ENCODE data around the gene AGPAT4.
"Not testable (repeated sequence)": the region's sequence is repeated elsewhere in the genome, so short reads cannot be mapped to it uniquely, and the experiment has no call there.

AGPAT4 gene

GRCh38 chr6:161225681-161226008 lies 48.2 kb downstream of the AGPAT4 start:
- Histone ChIP-seq H2BK5ac (ENCODE audit: low read depth, low read length, poor library complexity) (no peak overlapping the region), H3K4me2 (ENCODE audit: low read length) (no peak overlapping the region), H3K27ac (ENCODE audit: low read depth, low read length) (no peak overlapping the region), H2BK12ac (ENCODE audit: low read length) (no peak overlapping the region), H3K9me3 (ENCODE audit: insufficient read depth, low read depth, low read length) (peaks cover 3% of the 10 kb centered on the region), H3K27me3 (ENCODE audit: insufficient read depth, low read length) (no peaks in the 10 kb centered on the region), H3K4me3 (ENCODE audit: low read depth, low read length) (no peak overlapping the region), H3K36me3 (ENCODE audit: control insufficient read depth in 1 of 2, insufficient read depth in 2 of 2, low read length in 2 of 2) (peaks cover 5 to 10% of the 10 kb centered on the region in 2 experiments), H3K18ac (ENCODE audit: low read length) (no peak overlapping the region), H3K79me1 (ENCODE audit: low read length) (no peaks in the 10 kb centered on the region), H3K14ac (ENCODE audit: low read length) (no peak overlapping the region), H2AFZ (ENCODE audit: insufficient read depth, low read length, poor library complexity) (no peak overlapping the region), H3K4me1 (ENCODE audit: control insufficient read depth in 1 of 2, insufficient read depth in 2 of 2, low read length in 2 of 2) (peaks cover 12 to 20% of the 10 kb centered on the region in 2 experiments), H4K91ac (ENCODE audit: low read depth, low read length) (no peak overlapping the region), H3K9ac (ENCODE audit: low read length) (no peak overlapping the region), H3K79me2 (ENCODE audit: control insufficient read depth, insufficient read depth, low read length, poor library complexity) (no peaks in the 10 kb centered on the region), H2BK120ac (ENCODE audit: insufficient read depth, low read length, poor library complexity) (no peak overlapping the region), H3K4ac (ENCODE audit: low read depth, low read length) (no peak overlapping the region), H3K23ac (ENCODE audit: low read length) (no peak overlapping the region), H2AK5ac (ENCODE audit: low read length) (no peak overlapping the region), H4K8ac (ENCODE audit: low read depth, low read length) (no peak overlapping the region), H4K12ac (ENCODE audit: low read depth, low read length) (no peak overlapping the region)
- peak; percentile 95 to 97 for DNase-seq
- WGBS (ENCODE audit: extremely low coverage, insufficient coverage, insufficient read length), result no CpG with 5 or more reads among the region's 8 CpGs

- no CpG with 5 or more reads among the region's 16 CpGs for WGBS (ENCODE audit: extremely low coverage, insufficient coverage, insufficient read length)
- H2BK5ac ChIP-seq (ENCODE audit: low read depth, low read length, poor library complexity); H2AFZ ChIP-seq (ENCODE audit: insufficient read depth, low read length, poor library complexity); H3K14ac ChIP-seq (ENCODE audit: low read length); H3K4ac ChIP-seq (ENCODE audit: low read depth, low read length); H3K9ac ChIP-seq (ENCODE audit: low read length); H2BK120ac ChIP-seq (ENCODE audit: insufficient read depth, low read length, poor library complexity); H4K8ac ChIP-seq (ENCODE audit: low read depth, low read length); H3K27ac ChIP-seq (ENCODE audit: low read depth, low read length); H2AK5ac ChIP-seq (ENCODE audit: low read length); H3K18ac ChIP-seq (ENCODE audit: low read length); H3K4me3 ChIP-seq (ENCODE audit: low read depth, low read length); H3K23ac ChIP-seq (ENCODE audit: low read length); H3K27me3 ChIP-seq (ENCODE audit: insufficient read depth, low read length); H4K12ac ChIP-seq (ENCODE audit: low read depth, low read length); H3K79me1 ChIP-seq (ENCODE audit: low read length); H2BK12ac ChIP-seq (ENCODE audit: low read length); H3K9me3 ChIP-seq (ENCODE audit: insufficient read depth, low read depth, low read length); H3K79me2 ChIP-seq (ENCODE audit: control insufficient read depth, insufficient read depth, low read length, poor library complexity); H3K4me2 ChIP-seq (ENCODE audit: low read length); H4K91ac ChIP-seq (ENCODE audit: low read depth, low read length): not testable (repeated sequence)
- peaks cover 12 to 20% of the 10 kb centered on the region in 2 experiments for H3K4me1 ChIP-seq (ENCODE audit: control insufficient read depth in 1 of 2, insufficient read depth in 2 of 2, low read length in 2 of 2)
- H3K36me3 ChIP-seq (ENCODE audit: control insufficient read depth in 1 of 2, insufficient read depth in 2 of 2, low read length in 2 of 2), result peaks cover 5 to 10% of the 10 kb centered on the region in 2 experiments
- peak; percentile 80 to 92 for DNase-seq
Measured at GRCh38 chr6:161224951-161225680, 48.7 kb downstream of the AGPAT4 start.

- Histone ChIP-seq H4K12ac (ENCODE audit: low read depth, low read length) (no peak overlapping the region), H3K79me2 (ENCODE audit: control insufficient read depth, insufficient read depth, low read length, poor library complexity) (no peaks in the 10 kb centered on the region), H4K91ac (ENCODE audit: low read depth, low read length) (no peak overlapping the region), H3K27me3 (ENCODE audit: insufficient read depth, low read length) (no peaks in the 10 kb centered on the region), H2BK120ac (ENCODE audit: insufficient read depth, low read length, poor library complexity) (no peak overlapping the region), H3K4me2 (ENCODE audit: low read length) (no peak overlapping the region), H2AFZ (ENCODE audit: insufficient read depth, low read length, poor library complexity) (no peak overlapping the region), H3K18ac (ENCODE audit: low read length) (no peak overlapping the region), H3K27ac (ENCODE audit: low read depth, low read length) (no peak overlapping the region), H3K9me3 (ENCODE audit: insufficient read depth, low read depth, low read length) (peaks cover 3% of the 10 kb centered on the region), H3K9ac (ENCODE audit: low read length) (no peak overlapping the region), H3K4me1 (ENCODE audit: control insufficient read depth in 1 of 2, insufficient read depth in 2 of 2, low read length in 2 of 2) (peaks cover 8 to 12% of the 10 kb centered on the region in 2 experiments), H3K4me3 (ENCODE audit: low read depth, low read length) (no peak overlapping the region), H2BK12ac (ENCODE audit: low read length) (no peak overlapping the region), H3K23ac (ENCODE audit: low read length) (no peak overlapping the region), H2BK5ac (ENCODE audit: low read depth, low read length, poor library complexity) (no peak overlapping the region), H3K14ac (ENCODE audit: low read length) (no peak overlapping the region), H4K8ac (ENCODE audit: low read depth, low read length) (no peak overlapping the region), H2AK5ac (ENCODE audit: low read length) (no peak overlapping the region), H3K79me1 (ENCODE audit: low read length) (no peaks in the 10 kb centered on the region), H3K36me3 (ENCODE audit: control insufficient read depth in 1 of 2, insufficient read depth in 2 of 2, low read length in 2 of 2) (peaks cover 5 to 10% of the 10 kb centered on the region in 2 experiments), H3K4ac (ENCODE audit: low read depth, low read length) (no peak overlapping the region)
- no peak for DNase-seq
- WGBS (ENCODE audit: extremely low coverage, insufficient coverage, insufficient read length), result no CpG with 5 or more reads among the region's 3 CpGs
Measured at GRCh38 chr6:161223646-161224045, 50.2 kb downstream of the AGPAT4 start.

GRCh38 chr6:161222706-161223234 lies 51.1 kb downstream of the AGPAT4 start:
- Histone ChIP-seq H3K79me2 (ENCODE audit: control insufficient read depth, insufficient read depth, low read length, poor library complexity) (no peaks in the 10 kb centered on the region), H3K4me3 (ENCODE audit: low read depth, low read length) (no peak overlapping the region), H3K27me3 (ENCODE audit: insufficient read depth, low read length) (no peaks in the 10 kb centered on the region), H2BK120ac (ENCODE audit: insufficient read depth, low read length, poor library complexity) (no peak overlapping the region), H4K12ac (ENCODE audit: low read depth, low read length) (no peak overlapping the region), H3K4me1 (ENCODE audit: control insufficient read depth in 1 of 2, insufficient read depth in 2 of 2, low read length in 2 of 2) (peaks cover 8 to 9% of the 10 kb centered on the region in 2 experiments), H3K9ac (ENCODE audit: low read length) (no peak overlapping the region), H3K23ac (ENCODE audit: low read length) (no peak overlapping the region), H3K4me2 (ENCODE audit: low read length) (no peak overlapping the region), H4K8ac (ENCODE audit: low read depth, low read length) (no peak overlapping the region), H3K14ac (ENCODE audit: low read length) (no peak overlapping the region), H2AK5ac (ENCODE audit: low read length) (no peak overlapping the region), H2BK12ac (ENCODE audit: low read length) (no peak overlapping the region), H3K4ac (ENCODE audit: low read depth, low read length) (no peak overlapping the region), H3K36me3 (ENCODE audit: control insufficient read depth in 1 of 2, insufficient read depth in 2 of 2, low read length in 2 of 2) (peaks cover 5 to 13% of the 10 kb centered on the region in 2 experiments), H3K79me1 (ENCODE audit: low read length) (no peaks in the 10 kb centered on the region), H3K18ac (ENCODE audit: low read length) (no peak overlapping the region), H2BK5ac (ENCODE audit: low read depth, low read length, poor library complexity) (no peak overlapping the region), H4K91ac (ENCODE audit: low read depth, low read length) (no peak overlapping the region), H3K27ac (ENCODE audit: low read depth, low read length) (no peak overlapping the region), H2AFZ (ENCODE audit: insufficient read depth, low read length, poor library complexity) (no peak overlapping the region), H3K9me3 (ENCODE audit: insufficient read depth, low read depth, low read length) (peaks cover 3% of the 10 kb centered on the region)
- WGBS (ENCODE audit: extremely low coverage, insufficient coverage, insufficient read length), result no CpG with 5 or more reads among the region's 8 CpGs
- DNase-seq, result no peak

All from trophoblast cell (in vitro differentiated cells and primary cell).